Measurements from ENCODE around the gene ZMIZ1. TPM values are rescaled to one million over a fixed set of nuclear protein-coding genes. Genes with fewer than 3 reads are reported as not detected.

Gene ZMIZ1
- total RNA-seq, 4 donors from 2014 or later: 65.5 to 88.2 (median 69.3) TPM

DNA sequence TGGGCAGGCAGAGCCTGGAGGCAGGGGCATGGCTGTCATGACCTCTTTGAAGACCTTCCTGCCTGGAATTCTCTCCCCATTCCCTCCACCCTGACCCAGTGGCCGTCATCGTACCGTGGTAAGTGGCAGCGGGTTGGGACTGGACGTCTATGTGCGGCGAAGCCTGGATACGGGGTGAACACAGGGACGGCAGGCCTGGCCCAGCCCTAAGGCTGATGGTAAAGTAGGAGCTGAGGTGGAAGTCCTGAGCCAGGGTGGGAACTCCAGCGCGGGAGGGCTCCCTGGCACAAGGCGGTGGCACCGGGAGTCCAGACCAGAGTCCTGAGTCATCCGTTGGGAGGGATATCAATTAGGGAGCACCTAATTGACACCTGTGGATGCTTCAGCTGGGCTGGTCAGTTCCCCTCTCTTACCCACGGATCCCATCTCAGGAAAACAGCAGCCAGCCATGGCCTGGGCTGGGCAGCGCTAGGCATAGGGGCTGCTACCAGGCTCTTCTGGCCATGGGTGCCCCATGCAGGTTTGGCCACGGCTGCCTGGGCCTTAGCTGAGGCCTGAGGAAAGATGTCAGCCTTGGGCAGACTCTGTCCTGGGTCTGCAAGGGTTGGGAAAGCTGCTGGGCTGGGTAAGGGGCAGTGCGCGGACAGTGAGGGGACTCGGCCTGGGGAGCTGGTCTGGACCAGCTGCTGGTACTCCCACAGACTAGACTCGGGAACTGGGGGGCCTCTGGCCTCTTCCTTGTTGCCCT is 281.8 kb downstream of the ZMIZ1 start:
- Histone ChIP-seq H3K9me3 (no peaks in the 10 kb centered on the region), H3K27me3 (no peaks in the 10 kb centered on the region), H3K27ac (no peak overlapping the region), H3K4me3 (no peak overlapping the region), H3K4me1 (peaks cover 0 to 26% (median 10%) of the 10 kb centered on the region in 4 donors), H3K36me3 (peaks cover 0 to 67% (median 22%) of the 10 kb centered on the region in 3 donors)
- no peak for DNase-seq (ENCODE audit: low spot score in 2 of 2)
- WGBS, 2 donors: 87 to 89% methylated on average over 19 of the region's 21 CpGs
- TF ChIP-seq EP300 (IDR thresholded peaks at IDR 0.05): no peak
- TF ChIP-seq CTCF (IDR thresholded peaks at IDR 0.05): no peak
- no peak for TF ChIP-seq POLR2A (IDR thresholded peaks at IDR 0.05)

DNA sequence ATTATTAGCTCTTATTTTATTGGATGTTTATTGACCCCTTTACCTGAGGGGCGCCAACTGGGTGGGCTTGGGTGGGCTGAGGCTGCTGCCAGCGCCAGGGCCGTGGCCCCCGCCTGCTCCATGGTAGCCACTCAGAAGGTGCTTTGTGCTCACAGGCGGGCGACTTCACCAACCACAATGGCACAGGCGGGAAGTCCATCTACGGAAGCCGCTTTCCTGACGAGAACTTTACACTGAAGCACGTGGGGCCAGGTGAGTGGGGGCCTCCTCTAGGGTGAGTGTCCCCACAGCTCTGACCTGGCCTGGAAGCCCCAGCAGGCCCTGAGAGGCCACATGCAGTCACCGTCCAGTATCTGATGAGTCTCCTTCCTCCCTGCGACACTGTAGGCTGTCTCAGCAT is 282.6 kb downstream of the ZMIZ1 start:
- no peak for DNase-seq (ENCODE audit: low spot score in 2 of 2)
- no peak overlapping the region for H3K27ac ChIP-seq
- H3K4me3 ChIP-seq: no peak overlapping the region
- peaks cover 0 to 26% (median 10%) of the 10 kb centered on the region in 4 donors for H3K4me1 ChIP-seq
- H3K9me3 ChIP-seq: no peaks in the 10 kb centered on the region
- no peak for TF ChIP-seq CTCF (IDR thresholded peaks at IDR 0.05)
- TF ChIP-seq POLR2A (IDR thresholded peaks at IDR 0.05): no peak
- no peak for TF ChIP-seq EP300 (IDR thresholded peaks at IDR 0.05)
- H3K27me3 ChIP-seq: no peaks in the 10 kb centered on the region
- peaks cover 0 to 74% (median 22%) of the 10 kb centered on the region in 3 donors for H3K36me3 ChIP-seq
- 86 to 94% methylated on average over 10 to 12 of the region's 13 CpGs for WGBS, 2 donors

GRCh38 chr10:79352035-79352877 is 283.5 kb downstream of the ZMIZ1 start:
- no peak for TF ChIP-seq EP300 (IDR thresholded peaks at IDR 0.05)
- no peak for TF ChIP-seq CTCF (IDR thresholded peaks at IDR 0.05)
- 90 to 91% methylated on average over 7 to 11 of the region's 11 CpGs for WGBS, 2 donors
- H3K4me3 ChIP-seq: no peak overlapping the region

GRCh38 chr10:79353000-79353406 is 284.2 kb downstream of the ZMIZ1 start:
- no peaks in the 10 kb centered on the region for H3K27me3 ChIP-seq
- no peak overlapping the region for H3K4me3 ChIP-seq
- H3K36me3 ChIP-seq: peaks cover 0 to 88% (median 22%) of the 10 kb centered on the region in 3 donors
- peaks cover 0 to 16% (median 9%) of the 10 kb centered on the region in 4 donors for H3K4me1 ChIP-seq
- no peak overlapping the region for H3K27ac ChIP-seq
- no peak for DNase-seq (ENCODE audit: low spot score in 2 of 2)
- TF ChIP-seq POLR2A (IDR thresholded peaks at IDR 0.05) (no peak), CTCF (IDR thresholded peaks at IDR 0.05) (no peak), EP300 (IDR thresholded peaks at IDR 0.05) (no peak)
- H3K9me3 ChIP-seq: no peaks in the 10 kb centered on the region
- 82 to 85% methylated on average over 8 of the region's 8 CpGs for WGBS, 2 donors

More at GRCh38 chr10:79352035-79352877, 283.5 kb downstream of the ZMIZ1 start:
- DNase-seq (ENCODE audit: low spot score in 2 of 2): no peak
- H3K4me1 ChIP-seq: peaks cover 0 to 20% (median 10%) of the 10 kb centered on the region in 4 donors
- H3K36me3 ChIP-seq: peaks cover 0 to 84% (median 22%) of the 10 kb centered on the region in 3 donors
- H3K27ac ChIP-seq: no peak overlapping the region
- H3K27me3 ChIP-seq: no peaks in the 10 kb centered on the region
- no peaks in the 10 kb centered on the region for H3K9me3 ChIP-seq

GRCh38 chr10:79353726-79354125 is 285.0 kb downstream of the ZMIZ1 start:
- DNase-seq (ENCODE audit: low spot score in 2 of 2): no peak
- no peaks in the 10 kb centered on the region for H3K9me3 ChIP-seq
- H3K27ac ChIP-seq: no peak overlapping the region
- peaks cover 0 to 91% (median 22%) of the 10 kb centered on the region in 3 donors for H3K36me3 ChIP-seq
- TF ChIP-seq EP300 (IDR thresholded peaks at IDR 0.05) (no peak), CTCF (IDR thresholded peaks at IDR 0.05) (no peak), POLR2A (IDR thresholded peaks at IDR 0.05) (no peak)
- peaks cover 0 to 9% (median 4%) of the 10 kb centered on the region in 4 donors for H3K4me1 ChIP-seq
- H3K27me3 ChIP-seq: no peaks in the 10 kb centered on the region
- H3K4me3 ChIP-seq: no peak overlapping the region
- 89 to 95% methylated on average over 11 of the region's 11 CpGs for WGBS, 2 donors
